Activated CD4-positive, alpha-beta T cell treated with anti-CD3 and anti-CD28 coated beads, Interleukin-2, Interleukin-6, amounts not matched to agents 100 ng/mL and 50 ng/mL, durations not matched to agents 16 hours and 8 hours (primary cell): Measurements from ENCODE around the gene LRRFIP1.

ENCODE experiments used
- DNase-seq: peaks from one replicate; pipeline ENCODE4 v3.0.0-alpha.2; 2020

LRRFIP1 gene

GRCh38 chr2:237642038-237642734, 14.8 kb downstream of the LRRFIP1 start:
- DNase-seq = no peak

GRCh38 chr2:237643066-237643465, 15.7 kb downstream of the LRRFIP1 start:
- DNase-seq = no peak

GRCh38 chr2:237643582-237644380, 16.4 kb downstream of the LRRFIP1 start:
- no peak for DNase-seq

GRCh38 chr2:237644381-237644703, 17.0 kb downstream of the LRRFIP1 start:
- no peak for DNase-seq

- no peak for DNase-seq
Observed at GRCh38 chr2:237645261-237645660, 17.9 kb downstream of the LRRFIP1 start.

GRCh38 chr2:237647176-237648015, 20.0 kb downstream of the LRRFIP1 start:
- no peak for DNase-seq

- DNase-seq = no peak
Observed at GRCh38 chr2:237648016-237648381, 20.6 kb downstream of the LRRFIP1 start.

- DNase-seq = no peak
Observed at GRCh38 chr2:237649541-237650454, 22.4 kb downstream of the LRRFIP1 start.

GRCh38 chr2:237650455-237650850, 23.1 kb downstream of the LRRFIP1 start:
- DNase-seq = no peak

GRCh38 chr2:237651761-237652160, 24.4 kb downstream of the LRRFIP1 start:
- DNase-seq = no peak

- DNase-seq = no peak
Observed at GRCh38 chr2:237652181-237652580, 24.8 kb downstream of the LRRFIP1 start.

- DNase-seq = no peak
Observed at GRCh38 chr2:237652854-237653253, 25.5 kb downstream of the LRRFIP1 start.

- DNase-seq = no peak
Observed at GRCh38 chr2:237653776-237654558, 26.6 kb downstream of the LRRFIP1 start.

GRCh38 chr2:237657063-237657462, 29.7 kb downstream of the LRRFIP1 start:
- no peak for DNase-seq

GRCh38 chr2:237660381-237660900, 33.1 kb downstream of the LRRFIP1 start:
- DNase-seq = no peak

- no peak for DNase-seq
Observed at GRCh38 chr2:237661270-237661669, 33.9 kb downstream of the LRRFIP1 start.

GRCh38 chr2:237661799-237662328, 34.5 kb downstream of the LRRFIP1 start:
- no peak for DNase-seq

- peak; percentile 47 for DNase-seq
Observed at GRCh38 chr2:237662671-237663093, 35.3 kb downstream of the LRRFIP1 start.

- DNase-seq = no peak
Observed at GRCh38 chr2:237663517-237664110, 36.2 kb downstream of the LRRFIP1 start.

GRCh38 chr2:237664151-237664550, 36.8 kb downstream of the LRRFIP1 start:
- DNase-seq = no peak

GRCh38 chr2:237665713-237666143, 38.3 kb downstream of the LRRFIP1 start:
- DNase-seq = no peak
